ENCODE measurements around the gene CHAF1B.

GRCh38 chr21:36338975-36339374 is 46.2 kb upstream of the CHAF1B start:
- TF ChIP-seq, protein P1, sequence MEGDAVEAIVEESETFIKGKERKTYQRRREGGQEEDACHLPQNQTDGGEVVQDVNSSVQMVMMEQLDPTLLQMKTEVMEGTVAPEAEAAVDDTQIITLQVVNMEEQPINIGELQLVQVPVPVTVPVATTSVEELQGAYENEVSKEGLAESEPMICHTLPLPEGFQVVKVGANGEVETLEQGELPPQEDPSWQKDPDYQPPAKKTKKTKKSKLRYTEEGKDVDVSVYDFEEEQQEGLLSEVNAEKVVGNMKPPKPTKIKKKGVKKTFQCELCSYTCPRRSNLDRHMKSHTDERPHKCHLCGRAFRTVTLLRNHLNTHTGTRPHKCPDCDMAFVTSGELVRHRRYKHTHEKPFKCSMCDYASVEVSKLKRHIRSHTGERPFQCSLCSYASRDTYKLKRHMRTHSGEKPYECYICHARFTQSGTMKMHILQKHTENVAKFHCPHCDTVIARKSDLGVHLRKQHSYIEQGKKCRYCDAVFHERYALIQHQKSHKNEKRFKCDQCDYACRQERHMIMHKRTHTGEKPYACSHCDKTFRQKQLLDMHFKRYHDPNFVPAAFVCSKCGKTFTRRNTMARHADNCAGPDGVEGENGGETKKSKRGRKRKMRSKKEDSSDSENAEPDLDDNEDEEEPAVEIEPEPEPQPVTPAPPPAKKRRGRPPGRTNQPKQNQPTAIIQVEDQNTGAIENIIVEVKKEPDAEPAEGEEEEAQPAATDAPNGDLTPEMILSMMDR (IDR thresholded peaks at IDR 0.05): no peak
- no peak for TF ChIP-seq POLR2A (IDR thresholded peaks at IDR 0.05)

All from testis (tissue), 2 donors.